Stimulated activated CD8-positive, alpha-beta memory T cell treated with anti-CD3 and anti-CD28 coated beads, Interleukin-12 subunit alpha, Interleukin-12 subunit beta, amount 100 ng/mL, for 24 hours (primary cell): ENCODE results near the gene ZNF358.
"Not testable (repeated sequence)": the region's sequence is repeated elsewhere in the genome, so short reads cannot be mapped to it uniquely, and the experiment has no call there.

Source experiments
- DNase-seq: peaks from one replicate; pipeline ENCODE4 v3.0.0-alpha.2; 2020; ENCODE audit errors: extremely low read depth

Gene ZNF358

DNA sequence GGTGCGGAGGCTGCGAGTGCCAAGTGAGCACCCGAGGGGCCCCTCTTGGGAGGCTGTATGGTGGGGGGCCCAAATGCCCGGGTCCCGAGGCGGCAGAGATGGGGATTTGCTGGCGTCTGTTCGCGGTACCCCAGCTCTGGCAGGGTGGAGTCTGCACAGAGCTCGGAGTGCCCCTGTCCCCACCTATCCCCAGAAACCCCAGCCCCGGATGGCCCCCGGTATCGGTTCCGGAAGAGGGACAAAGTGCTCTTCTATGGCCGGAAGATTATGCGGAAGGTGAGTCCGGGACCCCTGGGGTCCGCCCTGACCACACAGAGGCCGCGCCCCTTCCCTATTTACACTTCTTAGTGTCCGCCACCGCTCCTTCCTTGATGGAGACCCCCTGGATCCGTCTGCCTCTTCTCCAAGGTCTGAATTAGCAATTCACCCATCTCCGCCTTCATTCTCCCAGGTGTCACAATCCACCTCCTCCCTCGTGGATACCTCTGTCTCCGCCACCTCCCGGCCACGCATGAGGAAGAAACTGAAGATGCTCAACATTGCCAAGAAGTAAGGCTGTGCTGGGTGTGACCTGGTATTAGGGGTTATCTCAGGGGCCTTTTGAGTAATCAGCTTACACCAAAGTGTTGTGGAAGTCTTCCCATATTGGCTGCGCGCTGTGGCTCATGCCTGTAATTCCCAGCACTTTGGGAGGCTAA, 20.2 kb downstream of the ZNF358 start:
- DNase-seq: no peak

DNA sequence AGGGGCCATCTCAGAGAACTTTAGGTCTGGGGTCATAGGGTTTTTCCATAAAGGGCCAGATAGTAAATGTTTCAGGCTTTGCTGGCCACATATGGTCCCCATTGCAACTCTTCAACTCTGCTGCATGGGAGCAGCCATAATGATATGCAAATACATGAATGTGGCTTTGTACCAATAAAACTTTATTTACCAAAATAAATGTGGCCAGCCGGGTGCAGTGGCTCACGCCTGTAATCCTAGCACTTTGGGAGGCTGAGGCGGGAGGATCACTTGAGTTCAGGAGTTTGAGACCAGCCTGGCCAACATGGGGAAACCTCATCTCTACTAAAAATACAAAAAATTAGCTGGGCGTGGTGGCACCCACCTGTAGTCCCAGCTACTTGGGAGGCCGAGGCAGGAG, 23.1 kb downstream of the ZNF358 start:
- not testable (repeated sequence) for DNase-seq

DNA sequence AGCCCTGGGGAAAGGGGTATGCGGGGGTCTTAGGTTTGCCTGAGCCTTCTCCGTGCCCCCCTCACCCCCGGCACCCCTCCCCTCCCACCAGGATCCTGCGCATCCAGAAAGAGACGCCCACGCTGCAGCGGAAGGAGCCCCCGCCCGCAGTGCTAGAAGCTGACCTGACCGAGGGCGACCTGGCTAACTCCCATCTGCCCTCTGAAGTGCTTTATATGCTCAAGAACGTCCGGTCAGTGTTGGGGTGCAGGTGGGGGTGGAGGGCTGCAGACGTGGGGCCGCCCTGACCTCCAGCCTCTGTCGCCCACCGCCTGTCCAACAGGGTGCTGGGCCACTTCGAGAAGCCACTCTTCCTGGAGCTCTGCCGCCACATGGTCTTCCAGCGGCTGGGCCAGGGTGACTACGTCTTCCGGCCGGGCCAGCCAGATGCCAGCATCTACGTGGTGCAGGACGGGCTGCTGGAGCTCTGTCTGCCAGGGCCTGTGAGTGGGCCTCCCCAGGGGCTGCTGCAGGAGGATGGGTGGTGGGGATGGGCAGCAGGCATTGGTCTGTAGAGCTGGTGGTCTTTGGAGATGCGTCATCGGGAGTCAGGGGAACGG, 24.0 kb downstream of the ZNF358 start:
- no peak for DNase-seq

DNA sequence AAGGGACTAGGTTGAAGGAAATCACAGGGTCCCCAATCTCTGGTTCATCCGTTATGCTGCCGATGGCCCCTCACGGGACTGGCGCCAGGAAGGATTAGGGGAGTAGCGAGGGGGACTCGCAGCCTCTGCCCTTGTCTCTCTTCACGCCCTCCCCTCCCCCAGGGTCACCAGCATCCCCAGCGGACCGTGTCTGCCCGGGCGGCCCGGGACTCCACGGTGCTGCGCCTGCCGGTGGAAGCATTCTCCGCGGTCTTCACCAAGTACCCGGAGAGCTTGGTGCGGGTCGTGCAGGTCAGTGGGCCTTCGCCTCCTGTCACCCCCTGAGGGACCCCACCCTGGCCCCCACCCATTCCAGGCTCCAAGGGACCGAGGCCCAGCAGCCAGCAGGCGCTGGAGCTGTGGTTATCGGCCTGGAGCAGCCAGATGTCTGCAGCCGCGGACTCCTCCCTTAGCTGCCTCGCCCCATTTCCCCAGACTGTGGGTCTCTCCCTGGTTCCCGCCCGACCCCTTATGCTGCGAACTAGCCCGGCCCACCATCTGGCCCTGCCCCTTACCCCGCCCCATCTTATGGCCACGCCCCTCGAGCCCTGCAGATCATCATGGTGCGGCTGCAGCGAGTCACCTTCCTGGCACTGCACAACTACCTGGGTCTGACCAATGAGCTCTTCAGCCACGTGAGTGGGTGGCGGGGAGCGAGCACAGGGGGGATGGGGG, 25.0 kb downstream of the ZNF358 start:
- DNase-seq: no peak

DNA sequence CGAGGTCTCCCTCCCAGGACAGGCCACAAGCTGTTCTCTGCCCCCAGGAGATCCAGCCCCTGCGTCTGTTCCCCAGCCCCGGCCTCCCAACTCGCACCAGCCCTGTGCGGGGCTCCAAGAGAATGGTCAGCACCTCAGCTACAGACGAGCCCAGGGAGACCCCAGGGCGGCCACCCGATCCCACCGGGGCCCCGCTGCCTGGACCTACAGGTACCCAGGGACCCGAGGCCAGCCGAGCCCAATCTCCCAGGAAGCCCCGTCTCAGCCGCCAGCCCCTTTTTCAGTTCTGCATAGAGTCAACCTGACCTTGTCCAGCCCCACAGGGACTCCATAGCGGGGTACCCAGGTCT, 25.5 kb downstream of the ZNF358 start:
- DNase-seq: no peak

DNA sequence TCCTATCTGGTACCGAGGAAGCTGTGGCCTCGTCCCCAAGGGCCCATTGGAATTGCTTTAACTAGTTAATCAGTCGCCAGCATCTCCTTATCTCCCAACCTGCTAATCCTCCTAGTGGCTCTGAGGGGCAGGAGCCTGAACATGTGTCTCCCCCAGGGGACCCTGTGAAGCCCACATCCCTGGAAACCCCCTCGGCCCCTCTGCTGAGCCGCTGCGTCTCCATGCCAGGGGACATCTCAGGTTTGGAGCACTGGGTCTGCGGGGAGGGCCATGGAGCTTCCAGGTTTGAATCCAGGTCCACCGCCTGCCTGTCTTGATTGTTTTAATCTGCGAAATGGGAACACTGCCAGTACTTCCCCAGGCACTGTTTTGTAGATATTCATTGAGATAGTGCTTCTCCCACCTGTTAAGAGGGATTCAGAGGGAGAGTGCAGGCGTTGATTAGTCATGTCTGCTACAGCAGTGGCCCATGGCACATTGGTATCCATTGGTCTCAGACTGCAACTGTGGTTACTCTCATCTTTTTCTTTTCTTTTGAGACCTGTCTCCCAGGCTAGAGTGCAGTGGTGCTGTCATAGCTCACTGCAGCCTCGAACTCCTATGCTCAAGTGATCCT, 26.0 kb downstream of the ZNF358 start:
- DNase-seq: no peak

DNA sequence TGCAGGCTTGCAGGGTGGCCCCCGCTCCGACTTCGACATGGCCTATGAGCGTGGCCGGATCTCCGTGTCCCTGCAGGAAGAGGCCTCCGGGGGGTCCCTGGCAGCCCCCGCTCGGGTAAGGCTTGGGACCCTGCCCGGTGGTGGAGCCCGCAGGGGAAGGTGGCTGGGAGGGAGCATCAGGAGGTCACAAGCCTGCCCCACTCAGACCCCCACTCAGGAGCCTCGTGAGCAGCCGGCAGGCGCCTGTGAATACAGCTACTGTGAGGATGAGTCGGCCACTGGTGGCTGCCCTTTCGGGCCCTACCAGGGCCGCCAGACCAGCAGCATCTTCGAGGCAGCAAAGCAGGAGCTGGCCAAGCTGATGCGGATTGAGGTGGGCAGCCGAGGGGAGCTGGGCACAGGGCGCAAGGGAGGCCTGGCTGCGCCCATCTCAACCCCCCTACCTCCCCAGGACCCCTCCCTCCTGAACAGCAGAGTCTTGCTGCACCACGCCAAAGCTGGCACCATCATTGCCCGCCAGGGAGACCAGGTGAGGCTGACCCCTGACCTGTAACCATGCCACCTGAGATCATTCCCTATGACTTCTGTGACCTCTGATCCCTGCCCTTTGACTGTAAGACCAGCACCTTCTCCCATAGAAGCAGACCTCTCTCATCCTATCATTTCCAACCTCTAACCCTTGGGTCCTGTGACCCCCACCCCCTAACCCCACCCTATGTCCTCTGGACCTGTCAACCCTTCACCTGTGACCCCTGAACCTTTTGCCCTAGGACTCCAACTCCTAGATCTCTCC, 26.8 kb downstream of the ZNF358 start:
- DNase-seq: no peak

DNA sequence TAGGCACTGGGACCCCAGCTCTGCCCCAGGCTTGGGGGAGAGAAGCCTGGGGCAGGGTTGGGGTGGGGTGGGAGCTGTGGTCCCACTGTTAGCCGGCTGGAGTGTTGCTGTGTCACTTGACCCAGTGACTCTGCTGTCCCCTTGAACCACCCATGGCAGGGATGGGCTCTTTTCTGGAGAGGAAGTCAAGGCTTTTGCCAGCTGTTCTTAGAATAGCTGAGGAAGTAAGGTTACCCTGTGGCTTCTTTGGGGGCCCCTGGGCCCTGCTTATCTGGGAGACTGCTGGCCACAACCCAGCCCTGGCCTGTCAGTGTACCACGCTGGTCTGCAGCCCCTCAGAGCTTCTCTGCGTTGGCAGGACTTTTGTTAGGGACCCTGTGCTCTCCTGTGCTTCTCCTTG, 28.7 kb downstream of the ZNF358 start:
- no peak for DNase-seq

DNA sequence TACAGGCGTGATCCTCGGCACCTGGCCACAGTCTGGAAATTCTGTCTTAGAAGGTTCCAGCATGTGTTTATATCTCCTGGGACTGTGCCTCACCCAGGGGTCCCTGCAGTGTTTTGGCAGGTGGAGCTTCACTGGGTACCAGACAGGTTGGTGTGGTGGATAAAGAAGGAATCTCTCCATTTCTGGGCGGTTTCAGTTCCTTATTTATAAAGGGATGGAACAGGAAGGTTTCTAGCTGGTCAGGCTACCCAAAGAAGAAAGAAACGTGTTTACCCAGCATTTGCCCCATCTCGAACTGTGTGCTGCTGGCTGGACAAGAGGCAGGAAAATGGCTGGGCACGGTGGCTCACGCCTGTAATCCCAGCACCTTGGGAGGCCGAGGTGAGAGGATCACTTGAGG, 29.4 kb downstream of the ZNF358 start:
- no peak for DNase-seq

DNA sequence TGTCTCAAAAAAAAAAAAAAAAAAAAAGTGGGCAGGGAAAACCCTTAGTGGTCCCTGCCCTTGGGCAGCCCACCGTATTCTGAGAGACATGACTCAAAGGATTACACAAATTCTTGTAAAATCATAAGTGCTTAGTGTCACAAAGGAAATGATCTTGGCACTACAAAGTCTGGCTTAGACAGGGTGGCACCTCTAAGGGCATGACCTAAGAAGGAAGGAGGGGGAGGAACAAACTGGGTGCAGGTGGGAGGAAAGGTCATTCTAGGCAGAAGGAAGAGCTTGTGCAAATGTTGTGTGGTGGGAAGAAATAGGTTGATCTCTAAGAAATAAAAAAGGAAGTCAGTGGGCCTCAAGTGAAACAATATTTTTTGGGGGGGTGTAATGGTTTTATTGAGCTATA, 30.0 kb downstream of the ZNF358 start:
- no peak for DNase-seq

DNA sequence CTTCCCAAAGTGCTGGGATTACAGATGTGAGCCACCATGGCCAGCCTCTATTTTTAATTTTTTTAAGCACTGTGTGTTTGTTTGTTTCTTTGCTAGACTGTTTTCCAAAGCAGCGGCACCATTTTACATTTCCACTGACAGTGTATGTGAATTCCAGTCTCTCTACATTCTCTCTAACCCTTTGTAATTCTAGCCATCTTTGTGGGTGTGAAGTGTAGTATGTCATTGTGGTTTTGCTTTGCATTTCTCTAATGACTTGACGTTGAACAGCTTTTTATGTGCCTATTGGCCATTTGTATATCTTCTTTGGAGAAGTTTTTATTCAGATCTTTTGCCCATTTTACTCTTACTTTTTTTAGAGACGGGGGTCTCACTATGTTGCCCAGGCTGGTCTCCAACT, 31.3 kb downstream of the ZNF358 start:
- no peak for DNase-seq

DNA sequence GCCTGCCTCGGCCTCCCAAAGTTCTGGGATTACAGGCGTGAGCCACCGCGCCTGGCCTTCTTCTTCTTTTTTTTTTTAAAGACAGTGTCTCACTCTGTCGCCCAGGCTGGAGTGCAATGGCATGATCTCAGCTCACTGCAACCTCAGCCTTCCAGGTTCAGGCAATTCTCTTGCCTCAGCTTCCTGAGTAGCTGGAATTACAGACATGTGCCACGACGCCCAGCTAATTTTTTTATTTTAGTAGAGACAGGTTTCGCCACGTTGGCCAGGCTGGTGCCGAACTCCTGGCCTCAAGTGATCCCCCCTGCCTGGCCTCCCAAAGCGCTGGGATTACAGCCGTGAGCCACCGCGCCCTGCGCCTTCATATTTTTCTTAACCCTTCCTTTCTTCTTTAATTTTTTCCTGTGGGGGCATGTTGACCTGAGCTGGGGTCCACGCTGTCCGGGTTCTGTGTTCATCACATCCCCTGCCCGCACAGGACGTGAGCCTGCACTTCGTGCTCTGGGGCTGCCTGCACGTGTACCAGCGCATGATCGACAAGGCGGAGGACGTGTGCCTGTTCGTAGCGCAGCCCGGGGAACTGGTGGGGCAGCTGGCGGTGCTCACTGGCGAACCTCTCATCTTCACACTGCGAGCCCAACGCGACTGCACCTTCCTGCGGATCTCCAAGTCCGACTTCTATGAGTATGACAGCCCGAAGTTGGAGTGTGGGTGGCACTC, 33.7 kb downstream of the ZNF358 start:
- no peak for DNase-seq

DNA sequence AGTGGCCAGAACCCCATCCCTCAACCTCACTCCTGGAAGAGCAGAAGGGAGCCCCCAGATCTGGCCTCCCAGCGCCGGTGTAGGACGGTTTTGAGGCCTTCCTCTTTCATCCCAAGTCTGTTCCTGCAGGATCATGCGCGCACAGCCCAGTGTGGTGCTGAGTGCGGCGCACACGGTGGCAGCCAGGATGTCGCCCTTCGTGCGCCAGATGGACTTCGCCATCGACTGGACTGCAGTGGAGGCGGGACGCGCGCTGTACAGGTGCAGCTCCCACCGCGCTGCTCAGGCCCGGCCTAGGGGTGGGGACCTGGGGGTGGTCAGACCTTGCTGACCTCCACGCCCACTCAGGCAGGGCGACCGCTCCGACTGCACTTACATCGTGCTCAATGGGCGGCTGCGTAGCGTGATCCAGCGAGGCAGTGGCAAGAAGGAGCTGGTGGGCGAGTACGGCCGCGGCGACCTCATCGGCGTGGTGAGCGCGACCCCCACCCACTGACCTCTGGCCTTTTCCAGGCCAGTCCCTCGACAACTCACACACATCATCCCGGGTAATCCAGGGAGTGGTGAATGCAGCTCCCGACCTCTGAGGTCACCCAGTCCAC, 34.4 kb downstream of the ZNF358 start:
- DNase-seq: no peak

DNA sequence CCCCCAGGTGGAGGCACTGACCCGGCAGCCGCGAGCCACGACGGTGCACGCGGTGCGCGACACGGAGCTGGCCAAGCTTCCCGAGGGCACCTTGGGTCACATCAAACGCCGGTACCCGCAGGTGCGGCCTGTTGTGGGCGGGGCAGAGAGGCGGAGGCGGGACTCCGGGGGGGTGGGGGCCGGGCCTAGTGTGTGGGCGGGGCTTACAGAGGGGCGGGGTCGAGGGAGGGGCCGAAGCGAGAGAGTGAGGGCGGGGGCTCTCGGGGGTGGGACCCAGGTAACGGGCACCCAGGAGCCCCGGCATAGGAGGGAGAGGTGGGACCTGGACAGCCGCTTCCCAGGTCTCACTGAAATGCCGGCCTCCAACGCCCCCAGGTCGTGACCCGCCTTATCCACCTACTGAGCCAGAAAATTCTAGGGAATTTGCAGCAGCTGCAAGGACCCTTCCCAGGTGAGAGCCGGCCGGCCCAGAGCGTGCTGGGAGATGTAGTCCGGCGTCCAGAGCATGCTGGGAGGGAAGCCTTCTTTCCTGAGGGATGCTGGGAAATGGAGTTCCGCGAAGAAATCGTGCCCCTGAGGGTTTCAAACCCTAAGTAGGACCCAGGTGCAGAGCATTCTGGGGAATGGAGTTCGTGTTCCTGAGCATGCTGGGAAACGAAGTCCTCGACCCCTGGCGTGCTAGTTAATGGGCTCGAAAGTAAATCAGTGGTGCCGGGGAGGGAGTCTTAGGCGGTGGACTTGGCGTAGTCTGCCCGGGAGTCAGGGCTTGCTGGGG, 35.3 kb downstream of the ZNF358 start:
- DNase-seq: no peak

DNA sequence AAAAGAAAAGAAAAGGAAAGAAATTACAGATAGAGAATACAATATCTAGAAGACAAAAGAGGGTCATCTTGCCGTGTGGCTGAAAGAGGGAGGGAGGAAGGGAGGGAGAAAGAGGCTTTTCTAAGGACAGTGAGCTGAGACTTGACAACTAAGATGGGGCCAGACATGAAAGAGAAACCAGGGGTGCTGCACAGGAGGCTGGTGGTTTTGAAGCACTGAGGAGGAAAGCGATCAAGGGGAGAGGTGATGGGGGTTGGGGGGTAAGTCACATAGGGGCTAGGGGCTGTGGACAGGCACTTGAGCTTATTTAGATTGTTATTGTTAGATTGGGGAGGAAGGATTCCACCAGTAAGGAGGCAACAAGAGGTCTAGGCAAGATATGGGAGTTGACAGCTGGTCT, 36.9 kb downstream of the ZNF358 start:
- DNase-seq: no peak

DNA sequence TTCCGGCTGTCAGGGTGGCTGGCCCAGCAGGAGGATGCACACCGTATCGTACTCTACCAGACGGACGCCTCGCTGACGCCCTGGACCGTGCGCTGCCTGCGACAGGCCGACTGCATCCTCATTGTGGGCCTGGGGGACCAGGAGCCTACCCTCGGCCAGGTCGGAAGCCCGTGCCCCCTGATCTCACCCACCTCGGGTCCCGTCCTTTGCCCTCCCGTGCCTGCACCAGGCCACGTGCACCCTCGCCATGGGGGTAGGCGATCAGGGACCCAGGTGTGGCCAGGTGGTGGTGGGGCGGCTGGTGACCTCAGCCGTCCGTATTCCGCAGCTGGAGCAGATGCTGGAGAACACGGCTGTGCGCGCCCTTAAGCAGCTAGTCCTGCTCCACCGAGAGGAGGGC, 38.7 kb downstream of the ZNF358 start:
- no peak for DNase-seq

DNA sequence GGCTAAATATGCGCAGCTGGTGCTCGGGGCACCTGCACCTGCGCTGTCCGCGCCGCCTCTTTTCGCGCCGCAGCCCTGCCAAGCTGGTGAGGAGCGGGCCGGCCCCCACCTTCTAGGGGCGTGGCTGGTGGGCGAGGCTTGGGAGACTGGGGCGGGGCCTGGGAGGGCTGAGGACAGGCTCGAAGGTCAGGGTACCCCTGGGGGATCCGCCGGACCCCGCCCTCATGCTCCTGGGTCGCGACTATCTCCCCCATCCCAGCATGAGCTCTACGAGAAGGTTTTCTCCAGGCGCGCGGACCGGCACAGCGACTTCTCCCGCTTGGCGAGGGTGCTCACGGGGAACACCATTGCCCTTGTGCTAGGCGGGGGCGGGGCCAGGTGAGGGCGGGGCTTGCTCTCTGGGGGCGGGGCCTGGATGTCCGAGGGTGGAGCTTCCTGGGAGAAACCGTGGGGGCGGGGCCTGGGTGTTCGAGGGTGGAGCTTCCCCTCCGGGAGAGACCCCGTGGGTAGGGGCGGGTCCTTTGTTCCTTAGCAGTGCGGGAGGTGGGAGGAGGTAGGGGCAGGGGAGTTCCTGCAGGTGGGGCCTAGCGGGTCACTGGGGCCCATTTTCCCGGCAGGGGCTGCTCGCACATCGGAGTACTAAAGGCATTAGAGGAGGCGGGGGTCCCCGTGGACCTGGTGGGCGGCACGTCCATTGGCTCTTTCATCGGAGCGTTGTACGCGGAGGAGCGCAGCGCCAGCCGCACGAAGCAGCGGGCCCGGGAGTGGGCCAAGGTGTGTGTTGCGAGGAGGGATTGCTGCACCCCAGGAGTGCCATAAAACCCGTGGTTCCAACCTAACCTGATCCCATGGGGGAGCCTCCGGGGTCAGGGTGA, 39.3 kb downstream of the ZNF358 start:
- DNase-seq: no peak

DNA sequence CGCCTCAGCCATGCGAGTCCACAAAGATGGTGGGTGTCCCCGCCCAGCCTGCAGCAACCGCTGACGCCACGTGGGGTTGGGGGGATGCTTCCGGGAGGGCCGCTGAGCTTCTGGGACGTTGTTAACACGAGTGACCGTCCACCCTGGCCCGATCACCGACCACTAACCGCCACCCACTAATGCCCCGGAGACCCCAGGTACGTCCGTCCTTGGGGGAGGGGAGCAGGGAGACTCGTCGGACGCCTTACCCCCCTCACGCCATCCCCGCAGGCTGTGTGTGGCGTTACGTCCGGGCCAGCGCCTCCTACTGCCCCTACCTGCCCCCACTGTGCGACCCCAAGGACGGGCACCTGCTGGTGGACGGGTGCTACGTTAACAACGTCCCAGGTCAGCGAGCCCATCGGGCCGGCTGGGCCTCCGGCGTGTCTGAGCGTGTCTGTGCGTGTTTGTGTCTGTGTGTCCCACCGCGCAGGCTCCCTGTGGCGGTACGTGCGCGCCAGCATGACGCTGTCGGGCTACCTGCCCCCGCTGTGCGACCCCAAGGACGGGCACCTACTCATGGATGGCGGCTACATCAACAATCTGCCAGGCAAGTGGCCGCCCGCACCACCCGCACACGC, 40.9 kb downstream of the ZNF358 start:
- no peak for DNase-seq

DNA sequence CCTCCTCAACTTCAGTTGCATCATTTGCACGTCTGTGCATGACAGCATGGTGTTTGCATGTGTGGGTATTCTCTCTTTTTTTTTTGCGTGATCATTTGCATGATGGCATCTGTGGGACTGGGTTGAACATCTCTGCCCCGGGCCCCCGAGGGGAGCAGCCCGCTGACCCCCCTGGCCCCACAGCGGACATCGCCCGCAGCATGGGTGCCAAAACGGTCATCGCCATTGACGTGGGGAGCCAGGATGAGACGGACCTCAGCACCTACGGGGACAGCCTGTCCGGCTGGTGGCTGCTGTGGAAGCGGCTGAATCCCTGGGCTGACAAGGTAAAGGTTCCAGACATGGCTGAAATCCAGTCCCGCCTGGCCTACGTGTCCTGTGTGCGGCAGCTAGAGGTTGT, 42.8 kb downstream of the ZNF358 start:
- DNase-seq: no peak
